ENCODE results near the gene ERCC5. TPM values are rescaled to one million over a fixed set of nuclear protein-coding genes. Genes with fewer than 3 reads are reported as not detected.

Gene ERCC5
- total and polyA plus RNA-seq, 2 donors (not counting 3 experiments of a cell fraction or from before 2014, with no cell fraction given), result 12.5 to 40.1 TPM

DNA sequence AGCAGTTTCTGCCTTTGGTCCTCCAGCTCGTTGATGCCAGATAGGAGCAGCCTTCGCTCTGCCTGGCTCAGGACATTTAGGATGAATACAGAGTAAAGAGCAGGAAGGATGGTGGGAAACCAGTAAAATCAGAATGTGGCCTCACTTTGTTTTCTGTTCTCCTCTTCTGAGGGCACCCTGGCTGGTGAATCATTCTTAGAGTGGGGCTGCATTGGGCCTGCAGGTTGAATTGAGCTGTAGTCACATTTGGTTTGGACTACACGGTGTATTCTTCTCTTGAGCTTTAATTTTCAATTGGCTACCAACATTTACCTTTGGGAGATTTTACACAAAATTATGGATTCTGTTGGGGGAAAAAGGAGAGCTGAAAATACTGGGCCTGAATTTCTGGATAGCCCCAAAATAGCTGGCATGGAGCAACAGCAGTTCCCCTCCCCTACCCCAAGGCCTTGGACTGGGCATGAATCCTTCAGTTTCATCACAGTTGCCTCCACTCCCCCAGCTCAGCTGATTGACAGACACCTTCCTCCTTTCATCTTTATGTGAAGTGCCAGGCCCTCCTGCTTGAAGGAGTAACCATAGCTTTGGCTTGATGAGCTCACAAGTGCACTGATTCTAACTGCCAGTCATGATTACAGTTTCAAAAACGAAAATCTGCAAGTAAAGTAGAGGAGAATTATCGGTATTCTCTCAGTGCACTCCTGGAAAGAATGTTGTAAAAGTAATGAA lies 24.3 kb downstream of the ERCC5 start:
- CTCF ChIA-PET, result interaction anchor here (0.7 to 2.2 kb wide), 24 partner anchors 9 to 1702 kb away, joined by 3 to 15 read pairs (median 5); partner anchors contain the start of genes ERCC5 and TEX30
- Histone ChIP-seq H3K9me3 (replicated peaks; ENCODE audit: control insufficient read depth, insufficient read depth, low read length) (no peaks in the 10 kb centered on the region), H3K4me1 (ENCODE audit: control insufficient read depth, extremely low read depth, insufficient read depth, low read length) (peaks cover 7% of the 10 kb centered on the region), H3K4me2 (ENCODE audit: insufficient read depth, low read length) (no peak overlapping the region), H3K79me2 (ENCODE audit: control insufficient read depth, insufficient read depth, low read length) (peaks cover 4% of the 10 kb centered on the region), H3K9me1 (replicated peaks; ENCODE audit: control insufficient read depth, extremely low read depth, insufficient read depth, low read length) (no peaks in the 10 kb centered on the region), H3K27me3 (ENCODE audit: control insufficient read depth in 2 of 2, insufficient read depth in 2 of 2, low read length in 2 of 2) (no peaks in the 10 kb centered on the region), H2AFZ (ENCODE audit: low read depth, low read length) (no peak overlapping the region), H4K20me1 (replicated peaks; ENCODE audit: control insufficient read depth, extremely low read depth, insufficient read depth, low read length) (no peaks in the 10 kb centered on the region), H3K36me3 (ENCODE audit: control insufficient read depth in 2 of 2, extremely low read depth in 1 of 2, insufficient read depth in 2 of 2, low read length in 2 of 2) (peaks cover 9 to 24% of the 10 kb centered on the region in 2 experiments), H3K9ac (replicated peaks; ENCODE audit: extremely low read depth, insufficient read depth, low read length) (no peak overlapping the region), H3K27ac (ENCODE audit: insufficient read depth, low read depth, low read length) (no peak overlapping the region), H3K4me3 (replicated peaks in 1 of 3; ENCODE audit: insufficient read depth in 1 of 3, low read depth in 1 of 3, low read length in 3 of 3) (no peak overlapping the region)
- BruUV-seq (replicated peaks), result no TSS peak
- POLR2A ChIA-PET, result no interaction called here
- DNase-seq (ENCODE audit: low read depth, low spot score) (no peak), FAIRE-seq (no peak)
- intact Hi-C loops (cut with micrococcal nuclease), result no loop called here
- dilution Hi-C loops (cut with MboI; ENCODE audit: extremely low pct_ligation_motif_present, low sequenced_read_pairs), result loop anchor here (25.0 kb wide), 1 partner anchor 283 kb away; the partner anchor contains the start of gene TPP2
- TF ChIP-seq MYC (IDR thresholded peaks at IDR 0.05; ENCODE audit: low read depth, low read length) (no peak), MAX (IDR thresholded peaks at IDR 0.05; ENCODE audit: insufficient read depth, insufficient read length) (no peak), JUN (IDR thresholded peaks at IDR 0.05; ENCODE audit: borderline replicate concordance, insufficient read depth, insufficient read length, low read depth) (no peak), POLR2A (IDR thresholded peaks at IDR 0.05; ENCODE audit: low read depth, low read length) (no peak), FOS (IDR thresholded peaks at IDR 0.05; ENCODE audit: borderline replicate concordance, insufficient read depth, low read length) (no peak), POLR2AphosphoS5 (IDR thresholded peaks at IDR 0.05; ENCODE audit: insufficient read depth, low read depth, low read length) (no peak), GATA2 (IDR thresholded peaks at IDR 0.05; ENCODE audit: insufficient read depth, insufficient read length, low read depth, low read length) (no peak), EZH2 (IDR thresholded peaks at IDR 0.05; ENCODE audit: borderline replicate concordance, low read depth, low read length, severe bottlenecking) (no peak)
- TF ChIP-seq, protein P1, sequence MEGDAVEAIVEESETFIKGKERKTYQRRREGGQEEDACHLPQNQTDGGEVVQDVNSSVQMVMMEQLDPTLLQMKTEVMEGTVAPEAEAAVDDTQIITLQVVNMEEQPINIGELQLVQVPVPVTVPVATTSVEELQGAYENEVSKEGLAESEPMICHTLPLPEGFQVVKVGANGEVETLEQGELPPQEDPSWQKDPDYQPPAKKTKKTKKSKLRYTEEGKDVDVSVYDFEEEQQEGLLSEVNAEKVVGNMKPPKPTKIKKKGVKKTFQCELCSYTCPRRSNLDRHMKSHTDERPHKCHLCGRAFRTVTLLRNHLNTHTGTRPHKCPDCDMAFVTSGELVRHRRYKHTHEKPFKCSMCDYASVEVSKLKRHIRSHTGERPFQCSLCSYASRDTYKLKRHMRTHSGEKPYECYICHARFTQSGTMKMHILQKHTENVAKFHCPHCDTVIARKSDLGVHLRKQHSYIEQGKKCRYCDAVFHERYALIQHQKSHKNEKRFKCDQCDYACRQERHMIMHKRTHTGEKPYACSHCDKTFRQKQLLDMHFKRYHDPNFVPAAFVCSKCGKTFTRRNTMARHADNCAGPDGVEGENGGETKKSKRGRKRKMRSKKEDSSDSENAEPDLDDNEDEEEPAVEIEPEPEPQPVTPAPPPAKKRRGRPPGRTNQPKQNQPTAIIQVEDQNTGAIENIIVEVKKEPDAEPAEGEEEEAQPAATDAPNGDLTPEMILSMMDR (IDR thresholded peaks at IDR 0.05; ENCODE audit: extremely low read depth in 1 of 2, insufficient read depth in 1 of 2, low read depth in 1 of 2, low read length in 2 of 2), result no peak
